Ectodermal cell (in vitro differentiated cells): ENCODE measurements around the gene OTX1.
"Not testable (repeated sequence)": the region's sequence is repeated elsewhere in the genome, so short reads cannot be mapped to it uniquely, and the experiment has no call there.

ENCODE experiments used
- H3K27ac ChIP-seq: 2 replicates; pipeline ENCODE4 v1.7.0; 2013; ENCODE audit warnings: mild to moderate bottlenecking, low read depth, low read length; ENCODE audit not compliant: insufficient read depth, poor library complexity, severe bottlenecking
- H3K27me3 ChIP-seq: 2 replicates; pipeline ENCODE4 v1.7.0; 2013; ENCODE audit warnings: mild to moderate bottlenecking, low read length; ENCODE audit not compliant: insufficient read depth, control insufficient read depth, poor library complexity, severe bottlenecking
- H3K36me3 ChIP-seq: one replicate; pipeline ENCODE4 v1.7.0; 2013; ENCODE audit warnings: low read length; ENCODE audit not compliant: control insufficient read depth, insufficient read depth
- H3K4me1 ChIP-seq: one replicate; pipeline ENCODE4 v1.7.0; 2013; ENCODE audit warnings: low read length; ENCODE audit not compliant: control insufficient read depth, insufficient read depth
- H3K4me3 ChIP-seq: 2 replicates; pipeline ENCODE4 v1.7.0; 2013; ENCODE audit warnings: low read depth, low read length, control low read depth; ENCODE audit not compliant: insufficient read depth
- H3K9me3 ChIP-seq: 2 replicates; pipeline ENCODE4 v1.7.0; 2013; ENCODE audit warnings: mild to moderate bottlenecking, low read length, moderate library complexity; ENCODE audit not compliant: control insufficient read depth
- WGBS, 2 experiments: methylation state at CpG; one replicate each; pipeline ENCODE4 v1.1.7; 2013; ENCODE audit warnings: missing lambda C conversion rate in 2 of 2; 5-methylcytosine and 5-hydroxymethylcytosine counted together

The OTX1 gene

GRCh38 chr2:63073994-63074393 is 23.4 kb downstream of the OTX1 start:
- 100% methylated on average over 3 of the region's 3 CpGs; no CpG with 5 or more reads in 1 of the 2 experiments for WGBS, 2 experiments
- Histone ChIP-seq H3K4me3 (no peak overlapping the region), H3K4me1 (no peaks in the 10 kb centered on the region), H3K9me3 (no peaks in the 10 kb centered on the region), H3K27me3 (no peaks in the 10 kb centered on the region), H3K36me3 (no peaks in the 10 kb centered on the region), H3K27ac (no peak overlapping the region)

GRCh38 chr2:63074399-63074798 is 23.8 kb downstream of the OTX1 start:
- not testable (repeated sequence) for H3K27ac ChIP-seq, H3K9me3 ChIP-seq, H3K4me3 ChIP-seq, H3K36me3 ChIP-seq, H3K27me3 ChIP-seq, H3K4me1 ChIP-seq
- 92 to 94% methylated on average over 4 of the region's 4 CpGs for WGBS, 2 experiments

- 79 to 84% methylated on average over 3 of the region's 4 CpGs for WGBS, 2 experiments
- H3K4me3 ChIP-seq = no peak overlapping the region
- H3K36me3 ChIP-seq = no peaks in the 10 kb centered on the region
- no peaks in the 10 kb centered on the region for H3K9me3 ChIP-seq
- no peaks in the 10 kb centered on the region for H3K27me3 ChIP-seq
- H3K4me1 ChIP-seq = no peaks in the 10 kb centered on the region
- no peak overlapping the region for H3K27ac ChIP-seq
These were observed 28.4 kb downstream of the OTX1 start for GRCh38 chr2:63078852-63079606.

- Histone ChIP-seq H3K27me3 (no peaks in the 10 kb centered on the region), H3K4me3 (no peak overlapping the region), H3K36me3 (no peaks in the 10 kb centered on the region), H3K27ac (no peak overlapping the region), H3K9me3 (no peaks in the 10 kb centered on the region), H3K4me1 (no peaks in the 10 kb centered on the region)
- WGBS, 2 experiments = 85 to 90% methylated on average over 4 of the region's 4 CpGs
These were observed 30.8 kb downstream of the OTX1 start for GRCh38 chr2:63081404-63081803.

GRCh38 chr2:63086687-63087086 is 36.1 kb downstream of the OTX1 start:
- Histone ChIP-seq H3K27me3 (no peaks in the 10 kb centered on the region), H3K36me3 (no peaks in the 10 kb centered on the region), H3K27ac (no peak overlapping the region), H3K4me3 (no peak overlapping the region), H3K9me3 (no peaks in the 10 kb centered on the region), H3K4me1 (no peaks in the 10 kb centered on the region)
- WGBS, 2 experiments = 100% methylated on average over 1 of the region's 1 CpG; no CpG with 5 or more reads in 1 of the 2 experiments

- Histone ChIP-seq H3K27me3 (no peaks in the 10 kb centered on the region), H3K36me3 (no peaks in the 10 kb centered on the region), H3K4me3 (no peak overlapping the region), H3K27ac (no peak overlapping the region), H3K4me1 (no peaks in the 10 kb centered on the region), H3K9me3 (no peaks in the 10 kb centered on the region)
- 98 to 100% methylated on average over 1 of the region's 1 CpG for WGBS, 2 experiments
These were observed 41.8 kb downstream of the OTX1 start for GRCh38 chr2:63092401-63092800.

- Histone ChIP-seq H3K27ac (no peak overlapping the region), H3K27me3 (no peaks in the 10 kb centered on the region), H3K9me3 (no peaks in the 10 kb centered on the region), H3K36me3 (no peaks in the 10 kb centered on the region), H3K4me1 (no peaks in the 10 kb centered on the region), H3K4me3 (no peak overlapping the region)
- no CpG with 5 or more reads among the region's 1 CpG for WGBS, 2 experiments
These were observed 42.2 kb downstream of the OTX1 start for GRCh38 chr2:63092857-63093256.

GRCh38 chr2:63093502-63093901 is 42.9 kb downstream of the OTX1 start:
- H3K9me3 ChIP-seq = no peaks in the 10 kb centered on the region
- no peaks in the 10 kb centered on the region for H3K27me3 ChIP-seq
- no peak overlapping the region for H3K4me3 ChIP-seq
- H3K36me3 ChIP-seq = no peaks in the 10 kb centered on the region
- H3K27ac ChIP-seq = no peak overlapping the region
- WGBS, 2 experiments = 60% methylated on average over 1 of the region's 1 CpG; no CpG with 5 or more reads in 1 of the 2 experiments
- H3K4me1 ChIP-seq = no peaks in the 10 kb centered on the region

- no peaks in the 10 kb centered on the region for H3K9me3 ChIP-seq
- no peak overlapping the region for H3K4me3 ChIP-seq
- H3K27ac ChIP-seq = no peak overlapping the region
- no peaks in the 10 kb centered on the region for H3K27me3 ChIP-seq
- 89 to 92% methylated on average over 1 of the region's 1 CpG for WGBS, 2 experiments
- H3K36me3 ChIP-seq = no peaks in the 10 kb centered on the region
- no peaks in the 10 kb centered on the region for H3K4me1 ChIP-seq
These were observed 45.9 kb downstream of the OTX1 start for GRCh38 chr2:63096491-63096890.

GRCh38 chr2:63099032-63099431 is 48.4 kb downstream of the OTX1 start:
- Histone ChIP-seq H3K9me3 (no peaks in the 10 kb centered on the region), H3K27ac (no peak overlapping the region), H3K4me1 (no peaks in the 10 kb centered on the region), H3K36me3 (no peaks in the 10 kb centered on the region), H3K4me3 (no peak overlapping the region), H3K27me3 (no peaks in the 10 kb centered on the region)
- WGBS, 2 experiments = 88 to 98% methylated on average over 1 of the region's 1 CpG
